HL-60 (cell line): ENCODE data around the gene E4F1.

Experiments used
- DNase-seq, 2 experiments: peaks; one replicate each; pipeline ENCODE4 v3.0.0-alpha.2; 2010 to 2020; ENCODE audit warnings: low read depth in 1 of 2, low spot score in 1 of 2
- H3K27ac ChIP-seq: fragments of 250-450 bp; sonication (Bioruptor Pico); replicated peaks from 2 replicates; pipeline ENCODE4 v1.5.1; 2020; ENCODE audit warnings: mild to moderate bottlenecking, moderate library complexity
- H3K27me3 ChIP-seq: fragments of 250-450 bp; sonication (Bioruptor Pico); 2 replicates; pipeline ENCODE4 v1.5.1; 2021; ENCODE audit warnings: mild to moderate bottlenecking, moderate library complexity; ENCODE audit not compliant: insufficient read depth, poor library complexity, severe bottlenecking
- H3K4me3 ChIP-seq: replicated peaks from 2 replicates; pipeline ENCODE4 v1.5.1; 2011; ENCODE audit warnings: mild to moderate bottlenecking, control low read depth, low read length; ENCODE audit not compliant: insufficient read depth
- GABPA ChIP-seq: IDR thresholded peaks from 2 replicates; pipeline ENCODE4 v1.6.1; 2012; ENCODE audit warnings: low read depth
- POLR2AphosphoS5 ChIP-seq: IDR thresholded peaks from 2 replicates; pipeline ENCODE4 v1.6.1; 2012; ENCODE audit warnings: low read depth
- SPI1 ChIP-seq: IDR thresholded peaks from 2 replicates; pipeline ENCODE4 v1.6.1; 2012; ENCODE audit warnings: low read depth, mild to moderate bottlenecking, borderline replicate concordance
- TF ChIP-seq, protein P1 (sequence below): IDR thresholded peaks from one replicate; pipeline ENCODE4 v1.5.1; 2011; ENCODE audit warnings: low read length, control low read depth, inconsistent platforms; ENCODE audit not compliant: insufficient read depth
- TF ChIP-seq, protein P2 (sequence below): IDR thresholded peaks from 2 replicates; pipeline ENCODE4 v1.6.1; 2012; ENCODE audit warnings: low read depth; ENCODE audit not compliant: insufficient replicate concordance

The E4F1 gene

DNA sequence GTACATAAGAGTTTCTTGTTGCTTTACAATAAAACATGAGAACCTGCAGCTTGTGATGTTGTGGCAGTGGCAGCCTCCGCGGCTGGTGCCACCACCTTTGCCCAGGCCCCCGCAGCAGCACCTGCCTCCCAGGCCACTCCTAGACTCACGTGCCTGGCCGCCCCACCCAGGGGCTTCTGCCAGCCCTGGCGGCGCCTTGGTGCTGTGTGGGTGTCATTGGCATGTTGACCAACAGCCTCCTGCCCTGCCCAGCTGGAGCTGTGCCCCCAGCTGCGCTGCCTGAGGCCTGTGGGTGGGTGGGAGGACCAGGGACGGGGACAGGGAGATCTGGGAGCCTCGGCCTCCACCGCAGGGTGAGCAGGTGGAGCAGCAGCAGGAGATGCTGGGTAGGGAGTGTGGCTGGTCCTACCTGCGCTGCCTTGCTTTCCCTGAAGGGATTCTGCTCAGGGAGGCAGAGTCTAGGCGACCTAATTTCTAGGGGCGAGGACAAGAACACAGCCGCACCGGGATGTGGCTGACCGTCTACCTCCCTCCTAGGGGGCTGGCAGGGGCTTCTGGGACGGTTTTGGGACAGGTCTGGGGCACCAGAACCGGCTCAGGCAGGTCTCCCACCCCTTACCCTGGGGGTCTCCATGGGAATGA lies 12.4 kb downstream of the E4F1 start:
- H3K4me3 ChIP-seq, result no peak overlapping the region
- H3K27me3 ChIP-seq, result no peaks in the 10 kb centered on the region

DNA sequence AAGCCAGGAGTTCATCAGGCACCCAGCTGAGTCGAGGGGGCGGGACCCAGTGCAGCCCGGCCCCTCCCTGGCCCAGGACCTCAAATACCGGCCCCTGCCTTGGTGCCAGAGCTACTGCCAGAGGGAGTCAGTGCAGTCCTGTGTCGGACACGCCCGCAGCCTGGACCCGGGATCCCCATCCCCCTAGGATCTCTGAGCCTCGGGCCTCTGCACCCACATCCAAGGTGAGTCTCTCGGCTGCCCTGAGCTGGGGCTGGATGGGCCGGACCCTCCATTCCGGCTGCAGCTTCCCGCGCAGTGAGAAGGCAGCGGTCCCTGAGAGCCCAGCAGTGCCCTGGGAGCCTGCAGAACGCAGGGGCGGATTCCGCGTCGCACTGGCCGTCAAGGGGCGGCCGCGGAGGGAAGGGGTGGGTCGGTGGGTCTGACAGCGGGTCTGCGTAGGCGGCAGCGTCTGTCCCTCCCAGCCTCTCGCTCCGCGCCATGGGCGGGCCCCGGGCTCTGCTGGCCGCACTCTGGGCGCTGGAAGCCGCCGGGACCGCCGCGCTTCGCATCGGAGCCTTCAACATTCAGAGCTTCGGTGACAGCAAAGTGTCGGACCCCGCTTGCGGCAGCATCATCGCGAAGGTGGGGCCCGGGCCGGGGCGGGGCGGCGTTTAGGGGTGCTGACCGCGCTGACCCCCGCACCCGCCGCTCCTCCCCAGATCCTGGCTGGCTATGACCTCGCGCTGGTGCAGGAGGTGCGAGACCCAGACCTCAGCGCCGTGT lies 13.1 kb downstream of the E4F1 start, which contains the start of gene DNASE1L2:
TSS of gene DNASE1L2 (plus strand) at position 108 of the 765 bp plus-strand sequence. CDS start at position 481, 373 bp downstream.
- no peak within 1 kb of the TSS for H3K27ac ChIP-seq
- TF ChIP-seq, protein P1, sequence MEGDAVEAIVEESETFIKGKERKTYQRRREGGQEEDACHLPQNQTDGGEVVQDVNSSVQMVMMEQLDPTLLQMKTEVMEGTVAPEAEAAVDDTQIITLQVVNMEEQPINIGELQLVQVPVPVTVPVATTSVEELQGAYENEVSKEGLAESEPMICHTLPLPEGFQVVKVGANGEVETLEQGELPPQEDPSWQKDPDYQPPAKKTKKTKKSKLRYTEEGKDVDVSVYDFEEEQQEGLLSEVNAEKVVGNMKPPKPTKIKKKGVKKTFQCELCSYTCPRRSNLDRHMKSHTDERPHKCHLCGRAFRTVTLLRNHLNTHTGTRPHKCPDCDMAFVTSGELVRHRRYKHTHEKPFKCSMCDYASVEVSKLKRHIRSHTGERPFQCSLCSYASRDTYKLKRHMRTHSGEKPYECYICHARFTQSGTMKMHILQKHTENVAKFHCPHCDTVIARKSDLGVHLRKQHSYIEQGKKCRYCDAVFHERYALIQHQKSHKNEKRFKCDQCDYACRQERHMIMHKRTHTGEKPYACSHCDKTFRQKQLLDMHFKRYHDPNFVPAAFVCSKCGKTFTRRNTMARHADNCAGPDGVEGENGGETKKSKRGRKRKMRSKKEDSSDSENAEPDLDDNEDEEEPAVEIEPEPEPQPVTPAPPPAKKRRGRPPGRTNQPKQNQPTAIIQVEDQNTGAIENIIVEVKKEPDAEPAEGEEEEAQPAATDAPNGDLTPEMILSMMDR, result no peak
- TF ChIP-seq SPI1 (no peak), POLR2AphosphoS5 (no peak), GABPA (no peak)
- TF ChIP-seq, protein P2, sequence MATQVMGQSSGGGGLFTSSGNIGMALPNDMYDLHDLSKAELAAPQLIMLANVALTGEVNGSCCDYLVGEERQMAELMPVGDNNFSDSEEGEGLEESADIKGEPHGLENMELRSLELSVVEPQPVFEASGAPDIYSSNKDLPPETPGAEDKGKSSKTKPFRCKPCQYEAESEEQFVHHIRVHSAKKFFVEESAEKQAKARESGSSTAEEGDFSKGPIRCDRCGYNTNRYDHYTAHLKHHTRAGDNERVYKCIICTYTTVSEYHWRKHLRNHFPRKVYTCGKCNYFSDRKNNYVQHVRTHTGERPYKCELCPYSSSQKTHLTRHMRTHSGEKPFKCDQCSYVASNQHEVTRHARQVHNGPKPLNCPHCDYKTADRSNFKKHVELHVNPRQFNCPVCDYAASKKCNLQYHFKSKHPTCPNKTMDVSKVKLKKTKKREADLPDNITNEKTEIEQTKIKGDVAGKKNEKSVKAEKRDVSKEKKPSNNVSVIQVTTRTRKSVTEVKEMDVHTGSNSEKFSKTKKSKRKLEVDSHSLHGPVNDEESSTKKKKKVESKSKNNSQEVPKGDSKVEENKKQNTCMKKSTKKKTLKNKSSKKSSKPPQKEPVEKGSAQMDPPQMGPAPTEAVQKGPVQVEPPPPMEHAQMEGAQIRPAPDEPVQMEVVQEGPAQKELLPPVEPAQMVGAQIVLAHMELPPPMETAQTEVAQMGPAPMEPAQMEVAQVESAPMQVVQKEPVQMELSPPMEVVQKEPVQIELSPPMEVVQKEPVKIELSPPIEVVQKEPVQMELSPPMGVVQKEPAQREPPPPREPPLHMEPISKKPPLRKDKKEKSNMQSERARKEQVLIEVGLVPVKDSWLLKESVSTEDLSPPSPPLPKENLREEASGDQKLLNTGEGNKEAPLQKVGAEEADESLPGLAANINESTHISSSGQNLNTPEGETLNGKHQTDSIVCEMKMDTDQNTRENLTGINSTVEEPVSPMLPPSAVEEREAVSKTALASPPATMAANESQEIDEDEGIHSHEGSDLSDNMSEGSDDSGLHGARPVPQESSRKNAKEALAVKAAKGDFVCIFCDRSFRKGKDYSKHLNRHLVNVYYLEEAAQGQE, result no peak
- H3K4me3 ChIP-seq, result no peak within 1 kb of the TSS
- no peak for DNase-seq
- H3K27me3 ChIP-seq, result no peaks in the 10 kb centered on the region

More for the DNA sequence above, 12.4 kb downstream of the E4F1 start:
- no peak overlapping the region for H3K27ac ChIP-seq
- no peak for DNase-seq
- TF ChIP-seq GABPA, result no peak
- no peak for TF ChIP-seq SPI1
- TF ChIP-seq, protein P1, result no peak
- no peak for TF ChIP-seq POLR2AphosphoS5
- TF ChIP-seq, protein P2, result no peak

DNA sequence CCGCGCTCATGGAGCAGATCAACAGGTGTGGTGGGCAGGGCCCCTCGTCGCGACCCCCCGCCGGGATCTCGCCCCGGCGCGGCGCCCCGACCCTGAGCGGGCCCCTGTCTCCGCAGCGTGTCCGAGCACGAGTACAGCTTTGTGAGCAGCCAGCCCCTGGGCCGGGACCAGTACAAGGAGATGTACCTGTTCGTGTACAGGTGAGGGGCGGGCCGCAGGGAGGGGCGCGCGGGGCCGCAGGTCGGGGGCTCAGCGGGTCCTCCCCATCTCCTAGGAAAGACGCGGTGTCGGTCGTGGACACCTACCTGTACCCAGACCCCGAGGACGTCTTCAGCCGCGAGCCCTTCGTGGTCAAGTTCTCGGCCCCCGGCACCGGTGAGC lies 13.7 kb downstream of the E4F1 start:
- no peak for DNase-seq
- H3K27ac ChIP-seq, result no peak overlapping the region
- H3K4me3 ChIP-seq, result no peak overlapping the region
- no peaks in the 10 kb centered on the region for H3K27me3 ChIP-seq
- TF ChIP-seq SPI1, result no peak
- no peak for TF ChIP-seq POLR2AphosphoS5
- TF ChIP-seq, protein P2, result no peak
- TF ChIP-seq, protein P1, result no peak
